ENCODE results near the gene GATA5. TPM values are rescaled to one million over a fixed set of nuclear protein-coding genes. Genes with fewer than 3 reads are reported as not detected.

The GATA5 gene
- total RNA-seq, 4 donors from 2014 or later: 0.33 to 0.78 (median 0.46) TPM; not detected in 1

DNA sequence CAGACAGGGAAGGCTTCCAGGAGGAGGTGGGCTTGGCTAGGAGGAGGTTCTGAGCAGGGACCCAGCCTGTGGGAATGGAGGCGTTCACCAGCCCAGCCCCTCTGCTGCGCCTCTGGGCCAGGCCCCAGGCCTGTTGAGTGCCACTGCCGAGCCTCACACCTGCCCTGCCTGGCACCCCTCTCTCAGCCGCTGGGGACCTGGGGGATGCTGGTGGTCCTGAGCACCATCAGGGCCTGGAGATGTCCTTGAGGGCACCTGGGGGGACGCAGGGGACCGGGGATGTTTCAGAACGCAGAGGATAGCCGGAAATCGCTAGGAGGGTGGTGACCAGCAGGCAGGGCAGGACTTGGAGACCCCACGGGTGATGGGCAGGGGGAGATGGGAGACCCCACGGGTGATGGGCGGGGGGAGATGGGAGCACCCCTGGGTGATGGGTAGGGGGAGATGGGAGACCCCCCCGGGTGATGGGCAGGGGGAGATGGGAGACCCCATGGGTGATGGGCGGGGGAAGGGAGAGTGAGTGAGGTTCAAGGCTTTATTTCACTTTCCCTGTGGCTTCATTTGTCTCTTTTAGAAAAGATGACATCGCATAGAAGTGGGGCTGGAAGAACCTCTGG lies 12.7 kb downstream of the GATA5 start:
- TF ChIP-seq, protein P1, sequence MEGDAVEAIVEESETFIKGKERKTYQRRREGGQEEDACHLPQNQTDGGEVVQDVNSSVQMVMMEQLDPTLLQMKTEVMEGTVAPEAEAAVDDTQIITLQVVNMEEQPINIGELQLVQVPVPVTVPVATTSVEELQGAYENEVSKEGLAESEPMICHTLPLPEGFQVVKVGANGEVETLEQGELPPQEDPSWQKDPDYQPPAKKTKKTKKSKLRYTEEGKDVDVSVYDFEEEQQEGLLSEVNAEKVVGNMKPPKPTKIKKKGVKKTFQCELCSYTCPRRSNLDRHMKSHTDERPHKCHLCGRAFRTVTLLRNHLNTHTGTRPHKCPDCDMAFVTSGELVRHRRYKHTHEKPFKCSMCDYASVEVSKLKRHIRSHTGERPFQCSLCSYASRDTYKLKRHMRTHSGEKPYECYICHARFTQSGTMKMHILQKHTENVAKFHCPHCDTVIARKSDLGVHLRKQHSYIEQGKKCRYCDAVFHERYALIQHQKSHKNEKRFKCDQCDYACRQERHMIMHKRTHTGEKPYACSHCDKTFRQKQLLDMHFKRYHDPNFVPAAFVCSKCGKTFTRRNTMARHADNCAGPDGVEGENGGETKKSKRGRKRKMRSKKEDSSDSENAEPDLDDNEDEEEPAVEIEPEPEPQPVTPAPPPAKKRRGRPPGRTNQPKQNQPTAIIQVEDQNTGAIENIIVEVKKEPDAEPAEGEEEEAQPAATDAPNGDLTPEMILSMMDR (IDR thresholded peaks at IDR 0.05): no peak
- no peak for TF ChIP-seq EP300 (IDR thresholded peaks at IDR 0.05)
- TF ChIP-seq POLR2A (IDR thresholded peaks at IDR 0.05; ENCODE audit: low read depth): no peak
- TF ChIP-seq POLR2AphosphoS5 (IDR thresholded peaks at IDR 0.05): no peak
- intact Hi-C loops (cut with DNase I): no loop called here
- no peak overlapping the region for H3K4me3 ChIP-seq
- H3K9me3 ChIP-seq: no peaks in the 10 kb centered on the region
- no peaks in the 10 kb centered on the region for H3K36me3 ChIP-seq
- WGBS: 77% methylated on average over 10 of the region's 15 CpGs
- no peak overlapping the region for H3K27ac ChIP-seq (replicated peaks in 1 of 4)
- peaks cover 0 to 64% (median 0%) of the 10 kb centered on the region in 4 donors for H3K27me3 ChIP-seq
- peaks cover 0 to 2% (median 0%) of the 10 kb centered on the region in 4 donors for H3K4me1 ChIP-seq
- DNase-seq (ENCODE audit: extremely low spot score): no peak

DNA sequence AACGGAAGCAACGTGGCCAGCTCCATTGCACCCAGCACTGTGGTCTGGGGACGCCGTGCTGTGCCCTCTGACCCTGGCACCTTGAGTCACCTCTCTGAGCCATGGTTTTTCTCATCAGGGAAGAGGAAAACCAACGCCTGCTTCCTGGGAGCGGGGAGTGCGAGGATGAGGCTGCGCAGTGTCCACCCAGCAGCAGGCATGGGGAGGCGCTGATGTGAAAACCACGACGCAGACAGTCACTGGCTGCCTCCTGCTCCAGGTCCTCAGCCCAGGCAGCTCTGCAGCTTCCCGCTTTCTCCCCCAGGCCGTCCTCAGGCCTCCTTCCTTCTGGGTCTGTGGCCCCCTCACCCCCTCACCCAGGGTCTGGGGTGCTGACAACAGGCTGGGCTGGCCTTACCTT lies 14.0 kb downstream of the GATA5 start:
- H3K4me1 ChIP-seq: peaks cover 0 to 2% (median 0%) of the 10 kb centered on the region in 4 donors
- no peak for TF ChIP-seq EP300 (IDR thresholded peaks at IDR 0.05)
- TF ChIP-seq, protein P1 (IDR thresholded peaks at IDR 0.05): no peak
- no peak for TF ChIP-seq POLR2A (IDR thresholded peaks at IDR 0.05; ENCODE audit: low read depth)
- no peak for TF ChIP-seq POLR2AphosphoS5 (IDR thresholded peaks at IDR 0.05)
- H3K27me3 ChIP-seq: peaks cover 0 to 64% (median 0%) of the 10 kb centered on the region in 4 donors
- no peak overlapping the region for H3K27ac ChIP-seq (replicated peaks in 1 of 4)
- no peaks in the 10 kb centered on the region for H3K36me3 ChIP-seq
- DNase-seq (ENCODE audit: extremely low spot score): no peak
- H3K9me3 ChIP-seq: no peaks in the 10 kb centered on the region
- 97% methylated on average over 13 of the region's 13 CpGs for WGBS
- no peak overlapping the region for H3K4me3 ChIP-seq
- intact Hi-C loops (cut with DNase I): no loop called here

DNA sequence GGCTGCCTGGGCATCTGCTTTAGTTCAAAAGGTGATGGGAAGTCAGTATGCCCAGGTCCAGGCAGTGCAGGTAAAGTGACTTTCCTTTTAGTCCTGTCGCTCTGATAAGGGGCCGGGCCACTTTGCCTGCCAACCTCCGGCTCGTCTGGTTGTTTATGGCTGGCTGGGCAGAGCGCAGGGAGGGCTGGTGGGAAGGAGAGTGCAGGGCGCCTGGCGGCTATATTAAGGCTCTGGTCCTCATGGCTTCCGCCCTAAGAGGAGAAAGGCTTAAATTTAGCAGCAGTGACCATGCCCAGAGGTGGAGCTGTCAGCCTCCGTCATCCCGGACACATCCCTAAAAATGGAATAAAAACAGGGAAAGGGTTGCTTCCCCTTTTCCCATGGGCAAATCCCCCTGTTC lies 14.6 kb downstream of the GATA5 start:
- Histone ChIP-seq H3K36me3 (no peaks in the 10 kb centered on the region), H3K27ac (replicated peaks in 1 of 4) (no peak overlapping the region), H3K4me1 (peaks cover 0 to 2% (median 0%) of the 10 kb centered on the region in 4 donors), H3K27me3 (peaks cover 0 to 60% (median 0%) of the 10 kb centered on the region in 4 donors), H3K4me3 (no peak overlapping the region), H3K9me3 (no peaks in the 10 kb centered on the region)
- intact Hi-C loops (cut with DNase I): no loop called here
- no peak for DNase-seq (ENCODE audit: extremely low spot score)
- TF ChIP-seq POLR2A (IDR thresholded peaks at IDR 0.05; ENCODE audit: low read depth) (no peak), POLR2AphosphoS5 (IDR thresholded peaks at IDR 0.05) (no peak), EP300 (IDR thresholded peaks at IDR 0.05) (no peak)
- TF ChIP-seq, protein P1 (IDR thresholded peaks at IDR 0.05): no peak
- WGBS: 77% methylated on average over 8 of the region's 10 CpGs

DNA sequence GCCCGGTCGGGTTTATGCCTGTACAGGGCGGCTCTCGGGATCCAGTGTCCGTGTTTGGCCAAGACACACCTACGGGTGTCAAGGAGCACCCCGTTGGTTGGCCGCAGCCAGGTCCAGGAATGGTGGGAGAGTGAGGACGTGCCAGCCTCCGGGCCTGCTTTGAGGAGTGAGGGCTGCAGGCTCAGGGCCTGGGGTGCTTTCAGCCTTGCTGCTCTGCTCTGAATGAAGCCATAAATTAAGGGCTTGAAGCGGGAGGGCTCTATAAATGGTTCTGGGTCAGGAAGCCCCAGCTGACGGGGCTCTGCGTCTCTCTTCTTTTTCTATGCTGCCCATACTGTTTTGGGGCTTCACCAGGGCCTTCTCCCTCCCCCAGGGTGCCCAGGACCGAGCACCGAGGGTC lies 15.1 kb downstream of the GATA5 start:
- no peak for DNase-seq (ENCODE audit: extremely low spot score)
- no peak overlapping the region for H3K4me3 ChIP-seq
- no peak overlapping the region for H3K27ac ChIP-seq (replicated peaks in 1 of 4)
- peaks cover 0 to 60% (median 0%) of the 10 kb centered on the region in 4 donors for H3K27me3 ChIP-seq
- no peaks in the 10 kb centered on the region for H3K36me3 ChIP-seq
- intact Hi-C loops (cut with DNase I): no loop called here
- no peaks in the 10 kb centered on the region for H3K9me3 ChIP-seq
- TF ChIP-seq POLR2AphosphoS5 (IDR thresholded peaks at IDR 0.05) (no peak), EP300 (IDR thresholded peaks at IDR 0.05) (no peak), POLR2A (IDR thresholded peaks at IDR 0.05; ENCODE audit: low read depth) (no peak)
- TF ChIP-seq, protein P1 (IDR thresholded peaks at IDR 0.05): no peak
- 78% methylated on average over 8 of the region's 15 CpGs for WGBS
- H3K4me1 ChIP-seq: peaks cover 0 to 2% (median 0%) of the 10 kb centered on the region in 4 donors

All from esophagus muscularis mucosa (tissue), 4 donors.